DOHH2 (cell line): ENCODE measurements around the gene XKR7.
A peak's percentile ranks its signal among the peaks of the same experiment; 100 is the strongest.

Source experiments
- H3F3A ChIP-seq: fragments of 200-600 bp; sonication (generic), shearing (Covaris generic); 2 replicates; pipeline ENCODE4 v1.6.0; 2016; ENCODE audit warnings: antibody characterized with exemption, mild to moderate bottlenecking; ENCODE audit not compliant: control insufficient read depth, insufficient read depth
- H3K27ac ChIP-seq: fragments of 200-600 bp; sonication (generic); 2 replicates; pipeline ENCODE4 v1.5.1; 2014; ENCODE audit warnings: low read depth, mild to moderate bottlenecking, low read length, moderate library complexity
- H3K27me3 ChIP-seq: fragments of 200-600 bp; sonication (generic); 2 replicates; pipeline ENCODE4 v1.6.1; 2014; ENCODE audit warnings: mild to moderate bottlenecking, low read length, mixed read lengths; ENCODE audit not compliant: control insufficient read depth
- H3K36me3 ChIP-seq: fragments of 200-600 bp; sonication (generic); 2 replicates; pipeline ENCODE4 v1.6.1; 2014; ENCODE audit warnings: mild to moderate bottlenecking, low read length, moderate library complexity, mixed read lengths; ENCODE audit not compliant: control insufficient read depth
- H3K4me1 ChIP-seq: fragments of 200-600 bp; sonication (generic); 2 replicates; pipeline ENCODE4 v1.6.1; 2014; ENCODE audit warnings: mild to moderate bottlenecking, low read length, mixed read lengths; ENCODE audit not compliant: control insufficient read depth
- H3K4me2 ChIP-seq: fragments of 200-600 bp; sonication (generic); 2 replicates; pipeline ENCODE4 v1.6.0; 2014; ENCODE audit warnings: mild to moderate bottlenecking, low read length, moderate library complexity
- H3K4me3 ChIP-seq: fragments of 200-600 bp; sonication (generic); 2 replicates; pipeline ENCODE4 v1.5.1; 2014; ENCODE audit warnings: mild to moderate bottlenecking, low read length, mixed read lengths
- H3K79me2 ChIP-seq: fragments of 200-600 bp; sonication (generic); 2 replicates; pipeline ENCODE4 v1.6.1; 2014; ENCODE audit warnings: mild to moderate bottlenecking, low read length, mixed read lengths; ENCODE audit not compliant: control insufficient read depth
- H3K9me2 ChIP-seq: fragments of 200-600 bp; sonication (generic); replicated peaks from 2 replicates; pipeline ENCODE4 v1.6.1; 2014; ENCODE audit warnings: mild to moderate bottlenecking, low read length, mixed read lengths; ENCODE audit not compliant: control insufficient read depth
- H3K9me3 ChIP-seq: fragments of 200-600 bp; sonication (generic); 2 replicates; pipeline ENCODE4 v1.6.1; 2014; ENCODE audit warnings: antibody characterized with exemption, low read length, mixed read lengths; ENCODE audit not compliant: control insufficient read depth, insufficient read depth
- H4K20me1 ChIP-seq: fragments of 200-600 bp; sonication (generic); 2 replicates; pipeline ENCODE4 v1.6.0; 2014; ENCODE audit warnings: low read depth, mild to moderate bottlenecking, antibody characterized with exemption, low read length, moderate library complexity; ENCODE audit not compliant: control insufficient read depth, insufficient read depth
- CTCF ChIP-seq: fragments of 200-600 bp; sonication (generic); IDR thresholded peaks from one replicate; pipeline ENCODE4 v1.5.1; 2014; ENCODE audit warnings: antibody characterized with exemption, mild to moderate bottlenecking, low read depth, low read length; ENCODE audit not compliant: poor library complexity, severe bottlenecking
- EZH2phosphoT487 ChIP-seq: fragments of 200-600 bp; sonication (generic); IDR thresholded peaks from 2 replicates; pipeline ENCODE4 v1.6.1; 2017; ENCODE audit warnings: borderline replicate concordance, mild to moderate bottlenecking, antibody characterized with exemption, low read length, moderate library complexity, mixed read lengths

Gene XKR7

DNA sequence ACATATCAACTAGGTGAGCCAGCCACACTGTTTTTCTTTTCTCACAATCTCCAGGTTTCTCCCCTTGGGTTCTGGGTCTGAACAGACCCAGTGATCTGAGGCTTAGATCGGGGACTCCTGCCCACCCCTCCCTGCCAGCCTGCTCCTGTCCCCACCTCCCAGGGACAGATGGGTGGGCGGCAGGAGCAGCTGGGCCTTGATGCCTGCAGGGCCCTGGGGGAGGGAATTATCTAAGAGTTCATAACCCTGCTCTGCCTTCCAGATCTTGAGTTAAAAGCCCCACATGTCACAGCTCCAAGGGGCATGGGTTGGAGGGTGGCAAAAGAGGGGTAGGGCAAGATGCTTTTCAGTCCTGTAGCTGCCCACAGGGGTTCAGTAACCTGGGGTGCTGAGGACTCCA is 5.2 kb upstream of the XKR7 start:
- TF ChIP-seq EZH2phosphoT487 (no peak), CTCF (no peak)
- Histone ChIP-seq H3K36me3 (no peaks in the 10 kb centered on the region), H3F3A (no peaks in the 10 kb centered on the region), H3K9me2 (no peaks in the 10 kb centered on the region), H4K20me1 (no peaks in the 10 kb centered on the region), H3K9me3 (no peaks in the 10 kb centered on the region), H3K4me1 (peaks cover 3% of the 10 kb centered on the region; the same call in 1 of the 2 replicates), H3K79me2 (no peaks in the 10 kb centered on the region), H3K4me3 (no peak overlapping the region), H3K27me3 (peaks cover 34% of the 10 kb centered on the region), H3K4me2 (no peak overlapping the region), H3K27ac (no peak overlapping the region)

- Histone ChIP-seq H3K36me3 (no peaks in the 10 kb centered on the region), H3K4me3 (no peak overlapping the region), H3K79me2 (no peaks in the 10 kb centered on the region), H3K27me3 (peaks cover 34% of the 10 kb centered on the region), H3K27ac (no peak overlapping the region), H3K4me2 (no peak overlapping the region), H3F3A (no peaks in the 10 kb centered on the region), H3K9me3 (no peaks in the 10 kb centered on the region), H3K9me2 (no peaks in the 10 kb centered on the region), H4K20me1 (no peaks in the 10 kb centered on the region), H3K4me1 (peaks cover 3% of the 10 kb centered on the region; the same call in 1 of the 2 replicates)
- TF ChIP-seq CTCF = no peak
- TF ChIP-seq EZH2phosphoT487 = no peak
Measured at GRCh38 chr20:31963889-31964288, 4.1 kb upstream of the XKR7 start.

DNA sequence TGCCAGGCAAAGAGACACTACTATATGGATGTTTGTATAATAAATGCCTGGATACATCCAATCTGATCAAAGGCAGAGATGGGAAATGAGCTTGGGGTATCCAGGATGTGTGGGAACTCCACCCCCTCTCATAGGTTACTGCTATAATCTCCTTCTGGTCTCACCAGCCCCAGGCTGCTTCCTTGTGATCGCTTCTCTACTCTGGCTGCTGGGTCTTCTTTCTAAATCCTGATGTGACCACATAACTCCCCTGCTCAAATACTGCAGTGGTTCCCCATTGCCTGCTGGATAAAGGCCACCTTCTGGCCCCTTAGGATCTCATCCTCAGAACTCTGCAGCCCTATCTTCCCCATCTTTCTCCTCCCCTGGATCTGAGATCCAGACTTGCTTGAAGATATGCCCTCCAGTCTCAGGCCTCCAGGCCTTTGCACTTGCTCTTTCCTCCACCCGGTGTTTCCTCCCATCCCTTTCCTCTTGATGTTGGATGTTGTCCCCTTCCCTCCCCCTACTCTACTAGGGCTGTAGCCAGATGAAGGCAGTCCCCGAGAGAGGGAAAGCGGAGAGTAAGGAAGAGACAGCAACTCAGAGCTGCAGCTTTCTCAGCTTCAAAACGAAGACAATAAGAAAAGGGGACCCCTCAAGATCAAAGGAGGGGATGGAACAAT is 828 bp upstream of the XKR7 start:
- Histone ChIP-seq H3K36me3 (no peaks in the 10 kb centered on the region), H3K27ac (no peak overlapping the region), H3F3A (no peaks in the 10 kb centered on the region), H3K27me3 (peaks cover 56% of the 10 kb centered on the region), H3K4me2 (peak overlapping the region; percentile 35), H3K9me3 (no peaks in the 10 kb centered on the region), H4K20me1 (no peaks in the 10 kb centered on the region), H3K79me2 (no peaks in the 10 kb centered on the region), H3K4me3 (peak overlapping the region; percentile 36), H3K9me2 (no peaks in the 10 kb centered on the region), H3K4me1 (peaks cover 3% of the 10 kb centered on the region; the same call in 1 of the 2 replicates)
- TF ChIP-seq CTCF (no peak), EZH2phosphoT487 (no peak)
